CD4-positive, alpha-beta T cell (primary cell): Measurements from ENCODE around the gene RUNX1. TPM values are rescaled to one million over a fixed set of nuclear protein-coding genes. Genes with fewer than 3 reads are reported as not detected.
A peak's percentile ranks its signal among the peaks of the same experiment; 100 is the strongest.

Experiments used
- ATAC-seq: fragments of 200-7000 bp; cut with Tn5 transposase; one replicate; pipeline ENCODE4 v1.10.0; 2022; ENCODE audit warnings: mild to moderate bottlenecking; ENCODE audit not compliant: poor library complexity
- CTCF ChIA-PET: fragments of 350-600 bp; sonication (Branson Sonifier 250); formaldehyde crosslinking; loops from one replicate; lab custom pipeline; 2021; ENCODE audit warnings: antibody characterized with exemption, inconsistent platforms; lab: Charles Lee
- POLR2A ChIA-PET: fragments of 350-600 bp; sonication (Branson Sonifier 250); formaldehyde crosslinking; loops from one replicate; lab custom pipeline; 2021; ENCODE audit warnings: antibody characterized with exemption, inconsistent platforms; lab: Charles Lee
- DNase-seq, 14 experiments: peaks; one replicate each; pipeline ENCODE4 v3.0.0-alpha.2; 2013 to 2020; ENCODE audit warnings: mixed read lengths in 2 of 14
- H3K27ac ChIP-seq, 2 donors: one replicate each; pipeline versions ENCODE4 v1.5.1 to v1.7.0; 2013; ENCODE audit warnings: low read length in 2 of 2, low read depth in 1 of 2, mild to moderate bottlenecking in 1 of 2
- H3K27me3 ChIP-seq, 2 experiments: 1 replicate in 1 of 2; 2 replicates in 1 of 2; pipeline versions ENCODE4 v1.6.1 to v1.7.0; 2013; ENCODE audit warnings: low read length in 2 of 2, control low read depth in 1 of 2, mild to moderate bottlenecking in 1 of 2, moderate library complexity in 1 of 2; ENCODE audit not compliant: insufficient read depth in 2 of 2, control insufficient read depth in 1 of 2
- H3K36me3 ChIP-seq: one replicate; pipeline ENCODE4 v1.6.1; 2013; ENCODE audit warnings: low read length, control low read depth; ENCODE audit not compliant: insufficient read depth
- H3K4me1 ChIP-seq: one replicate; pipeline ENCODE4 v1.6.1; 2013; ENCODE audit warnings: low read length, control low read depth; ENCODE audit not compliant: insufficient read depth
- H3K4me3 ChIP-seq: one replicate; pipeline ENCODE4 v1.5.1; 2013; ENCODE audit warnings: mild to moderate bottlenecking, low read length, moderate library complexity
- H3K9me3 ChIP-seq, 2 experiments: 1 replicate in 1 of 2; 2 replicates in 1 of 2; pipeline versions ENCODE4 v1.6.1 to v1.7.0; 2013; ENCODE audit warnings: low read length in 2 of 2, mild to moderate bottlenecking in 2 of 2, control low read depth in 1 of 2, moderate library complexity in 1 of 2; ENCODE audit not compliant: control insufficient read depth in 1 of 2, insufficient read depth in 1 of 2
- H3K27ac Mint-ChIP-seq: one replicate; pipeline ENCODE4 v1.8.0; 2020; ENCODE audit warnings: mixed read lengths
- H3K27me3 Mint-ChIP-seq: one replicate; pipeline ENCODE4 v1.8.0; 2021; ENCODE audit warnings: mixed read lengths
- H3K36me3 Mint-ChIP-seq: one replicate; pipeline ENCODE4 v1.8.0; 2021; ENCODE audit warnings: low read depth, mixed read lengths
- H3K4me1 Mint-ChIP-seq: one replicate; pipeline ENCODE4 v1.8.0; 2021; ENCODE audit warnings: low read depth, mixed read lengths
- H3K4me3 Mint-ChIP-seq: one replicate; pipeline ENCODE4 v1.8.0; 2020; ENCODE audit warnings: mild to moderate bottlenecking, mixed read lengths
- H3K9me3 Mint-ChIP-seq: one replicate; pipeline ENCODE4 v1.8.0; 2020; ENCODE audit warnings: mixed read lengths
- CTCF ChIP-seq: fragments of 200-600 bp; IDR thresholded peaks from one replicate; pipeline ENCODE4 v1.8.0; 2022; ENCODE audit warnings: antibody characterized with exemption, mild to moderate bottlenecking
- intact Hi-C, 2 experiments: fragments of 100-400 bp; cut with DNase I in 1 of 2; cut with micrococcal nuclease in 1 of 2; formaldehyde crosslinking; loops; one replicate each; pipeline versions ENCODE4 v1.15.1 to v1.9.0; 2023 to 2025; cut with DNase I, micrococcal nuclease
- total RNA-seq, 174 experiments: library from RNA in 2 of 174; stranded (reverse) in 2 of 174; gene quantifications; one replicate each; pipeline ENCODE4 v1.2.3 and lab custom pipeline; 2021 to 2026

RUNX1 gene
- total RNA-seq, 2 experiments from 2014 or later: 71.7 to 74.3 TPM

- H3K27me3 ChIP-seq: no peaks in the 10 kb centered on the region
- H3K4me3 ChIP-seq: peak overlapping the region; percentile 66
- no peak for TF ChIP-seq CTCF
- Mint-ChIP-seq H3K9me3 (no peaks in the 10 kb centered on the region), H3K4me3 (peak overlapping the region; percentile 93), H3K4me1 (peaks cover 68% of the 10 kb centered on the region), H3K36me3 (peaks cover 49% of the 10 kb centered on the region), H3K27ac (peak overlapping the region; percentile 96), H3K27me3 (no peaks in the 10 kb centered on the region)
- ChIA-PET CTCF (interaction anchor here (1.3 to 3.2 kb wide), 5 partner anchors 85 to 167 kb away, joined by 3 to 12 read pairs (median 4); no protein-coding TSS in a partner anchor), POLR2A (interaction anchor here (0.6 to 7.9 kb wide), 3 partner anchors 51 to 162 kb away, joined by 3 to 115 read pairs (median 44); partner anchors contain the start of gene RUNX1)
- no peak overlapping the region for H3K27ac ChIP-seq
- intact Hi-C loops: loop anchor here (5.0 to 10.0 kb wide), 3 partner anchors 142 to 729 kb away; no protein-coding TSS in a partner anchor
- no peaks in the 10 kb centered on the region for H3K9me3 ChIP-seq
- no peak for ATAC-seq
- peaks cover 9% of the 10 kb centered on the region for H3K36me3 ChIP-seq
- DNase-seq: no peak
- peaks cover 39% of the 10 kb centered on the region for H3K4me1 ChIP-seq
These were observed 163.4 kb downstream of the RUNX1 start for GRCh38 chr21:34885626-34886239.

- H3K27me3 Mint-ChIP-seq: no peaks in the 10 kb centered on the region
- no peaks in the 10 kb centered on the region for H3K27me3 ChIP-seq
- no peak for TF ChIP-seq CTCF
- no peak for ATAC-seq
- H3K9me3 Mint-ChIP-seq: no peaks in the 10 kb centered on the region
- CTCF ChIA-PET: interaction anchor here (1.3 to 1.6 kb wide), 2 partner anchors 162 to 168 kb away, joined by 3 to 4 read pairs; no protein-coding TSS in a partner anchor
- no peak overlapping the region for H3K27ac ChIP-seq
- no peak for DNase-seq
- peak overlapping the region; percentile 96 for H3K27ac Mint-ChIP-seq
- POLR2A ChIA-PET: interaction anchor here (6.2 to 7.9 kb wide), 2 partner anchors 141 to 162 kb away, joined by 44 to 115 read pairs; partner anchors contain the start of gene RUNX1
- peak overlapping the region; percentile 66 for H3K4me3 ChIP-seq
- H3K4me1 ChIP-seq: peaks cover 33% of the 10 kb centered on the region
- intact Hi-C loops: loop anchor here (5.0 to 10.0 kb wide), 3 partner anchors 142 to 730 kb away; no protein-coding TSS in a partner anchor
- H3K4me3 Mint-ChIP-seq: peak overlapping the region; percentile 93
- peaks cover 68% of the 10 kb centered on the region for H3K4me1 Mint-ChIP-seq
- H3K36me3 Mint-ChIP-seq: peaks cover 54% of the 10 kb centered on the region
- H3K9me3 ChIP-seq: no peaks in the 10 kb centered on the region
- peaks cover 15% of the 10 kb centered on the region for H3K36me3 ChIP-seq
These were observed 164.0 kb downstream of the RUNX1 start for GRCh38 chr21:34885125-34885524.

- H3K4me3 Mint-ChIP-seq: peak overlapping the region; percentile 11
- Histone ChIP-seq H3K36me3 (peaks cover 22% of the 10 kb centered on the region), H3K27ac (no peak overlapping the region), H3K9me3 (no peaks in the 10 kb centered on the region), H3K27me3 (no peaks in the 10 kb centered on the region), H3K4me1 (peaks cover 32% of the 10 kb centered on the region), H3K4me3 (no peak overlapping the region)
- H3K36me3 Mint-ChIP-seq: peaks cover 61% of the 10 kb centered on the region
- intact Hi-C loops: loop anchor here in 1 of 2 experiments (10.0 kb wide), 2 partner anchors 350 to 730 kb away; no protein-coding TSS in a partner anchor
- H3K4me1 Mint-ChIP-seq: peaks cover 68% of the 10 kb centered on the region
- no peak for ATAC-seq
- no peaks in the 10 kb centered on the region for H3K27me3 Mint-ChIP-seq
- ChIA-PET CTCF (interaction anchor here (1.5 to 1.6 kb wide), 2 partner anchors 82 to 168 kb away, joined by 4 read pairs; no protein-coding TSS in a partner anchor), POLR2A (interaction anchor here (6.2 to 7.9 kb wide), 2 partner anchors 142 to 163 kb away, joined by 44 to 115 read pairs; partner anchors contain the start of gene RUNX1)
- no peak for DNase-seq
- no peak for TF ChIP-seq CTCF
- no peaks in the 10 kb centered on the region for H3K9me3 Mint-ChIP-seq
- peak overlapping the region; percentile 96 for H3K27ac Mint-ChIP-seq
These were observed 164.7 kb downstream of the RUNX1 start for GRCh38 chr21:34884346-34884929.
